ENCODE data around the gene TFCP2L1.
"Not testable (repeated sequence)": the region's sequence is repeated elsewhere in the genome, so short reads cannot be mapped to it uniquely, and the experiment has no call there.

TFCP2L1 gene, protein sequence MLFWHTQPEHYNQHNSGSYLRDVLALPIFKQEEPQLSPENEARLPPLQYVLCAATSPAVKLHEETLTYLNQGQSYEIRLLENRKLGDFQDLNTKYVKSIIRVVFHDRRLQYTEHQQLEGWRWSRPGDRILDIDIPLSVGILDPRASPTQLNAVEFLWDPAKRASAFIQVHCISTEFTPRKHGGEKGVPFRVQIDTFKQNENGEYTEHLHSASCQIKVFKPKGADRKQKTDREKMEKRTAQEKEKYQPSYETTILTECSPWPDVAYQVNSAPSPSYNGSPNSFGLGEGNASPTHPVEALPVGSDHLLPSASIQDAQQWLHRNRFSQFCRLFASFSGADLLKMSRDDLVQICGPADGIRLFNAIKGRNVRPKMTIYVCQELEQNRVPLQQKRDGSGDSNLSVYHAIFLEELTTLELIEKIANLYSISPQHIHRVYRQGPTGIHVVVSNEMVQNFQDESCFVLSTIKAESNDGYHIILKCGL

DNA sequence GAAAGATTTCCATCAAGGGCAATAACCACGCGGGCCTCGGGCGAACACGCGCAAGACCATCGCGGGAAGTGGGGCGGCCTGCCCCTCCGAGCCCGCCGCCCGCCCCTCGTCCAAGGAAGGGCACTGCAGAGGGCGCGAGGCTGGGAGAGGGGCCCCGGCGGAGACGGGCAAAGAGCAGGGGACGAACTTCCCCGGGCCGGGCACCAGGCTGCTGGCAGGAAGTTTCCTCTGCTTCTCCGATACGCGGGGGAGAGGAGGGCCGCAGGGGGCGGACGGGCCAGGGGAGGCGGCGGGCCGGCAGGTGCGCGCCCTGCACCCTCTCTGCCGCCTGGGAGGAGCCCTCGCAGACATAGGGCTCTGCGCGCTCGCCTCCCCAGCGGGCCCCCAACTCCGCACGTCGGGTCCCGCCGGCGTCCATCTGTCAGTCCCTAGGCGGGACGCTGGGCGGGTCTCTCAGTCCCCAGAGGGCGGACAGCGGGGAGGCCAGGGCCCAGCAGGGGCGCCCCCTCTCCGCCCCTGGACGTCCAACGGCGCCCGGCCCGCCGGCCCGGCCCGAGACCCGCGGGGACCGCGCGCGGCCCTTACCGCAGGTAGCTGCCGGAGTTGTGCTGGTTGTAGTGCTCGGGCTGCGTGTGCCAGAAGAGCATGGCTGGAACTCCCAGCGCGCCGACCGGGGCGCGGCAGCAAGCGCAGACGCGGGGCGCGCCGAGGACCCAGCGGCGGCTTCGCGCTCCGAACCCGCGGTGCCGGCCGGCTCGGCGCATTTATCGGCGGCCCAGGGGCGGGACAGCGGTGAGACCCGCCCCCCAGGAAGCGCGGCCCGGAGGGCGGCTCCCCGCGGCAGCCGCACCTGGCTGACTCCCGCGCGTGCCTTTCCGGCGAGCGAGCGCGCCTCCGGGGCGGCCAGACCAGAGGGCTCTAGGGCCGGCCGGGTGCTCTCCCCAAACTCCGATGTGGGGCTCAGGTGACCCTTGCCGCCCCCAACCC lies at the start of gene TFCP2L1:
TSS of gene TFCP2L1 (minus strand) at position 740 of the 987 bp plus-strand sequence. CDS start at position 647, 93 bp downstream.
- no peak for FAIRE-seq

DNA sequence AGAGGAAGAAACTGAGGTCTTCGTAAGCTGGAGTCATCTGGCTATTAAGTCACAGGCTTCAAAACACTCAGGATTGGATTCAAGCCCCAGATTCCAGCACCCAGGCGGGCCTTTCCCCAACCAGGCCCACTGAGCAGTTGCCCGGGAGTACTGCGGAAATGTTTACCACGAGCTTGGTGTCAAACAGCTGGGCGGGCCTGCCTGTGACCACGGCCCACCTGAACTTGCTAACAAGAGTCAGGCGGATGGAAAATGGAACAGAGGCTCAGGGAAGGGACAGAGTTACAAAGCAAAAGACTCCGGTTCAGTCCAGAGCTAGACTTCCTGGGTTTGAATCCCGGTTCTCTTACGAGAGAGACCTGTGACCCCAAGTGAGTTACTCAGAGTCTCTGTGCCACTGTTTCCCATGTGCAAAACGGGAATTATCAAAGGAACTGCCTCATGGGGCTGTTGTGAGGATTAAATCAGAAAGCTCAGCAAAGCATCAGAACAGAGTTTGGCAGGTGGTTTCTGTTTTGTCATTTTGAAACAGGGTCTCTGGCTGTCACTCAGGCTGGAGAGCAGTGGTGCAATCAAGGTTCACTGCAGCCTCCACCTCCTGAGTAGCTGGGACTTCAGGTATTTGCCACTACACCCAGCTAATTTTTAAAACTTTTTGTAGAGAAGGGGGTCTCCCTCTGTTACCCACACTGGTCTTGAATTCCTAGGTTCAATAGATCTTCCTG lies 49.0 kb upstream of the TFCP2L1 start:
- FAIRE-seq, result no peak

DNA sequence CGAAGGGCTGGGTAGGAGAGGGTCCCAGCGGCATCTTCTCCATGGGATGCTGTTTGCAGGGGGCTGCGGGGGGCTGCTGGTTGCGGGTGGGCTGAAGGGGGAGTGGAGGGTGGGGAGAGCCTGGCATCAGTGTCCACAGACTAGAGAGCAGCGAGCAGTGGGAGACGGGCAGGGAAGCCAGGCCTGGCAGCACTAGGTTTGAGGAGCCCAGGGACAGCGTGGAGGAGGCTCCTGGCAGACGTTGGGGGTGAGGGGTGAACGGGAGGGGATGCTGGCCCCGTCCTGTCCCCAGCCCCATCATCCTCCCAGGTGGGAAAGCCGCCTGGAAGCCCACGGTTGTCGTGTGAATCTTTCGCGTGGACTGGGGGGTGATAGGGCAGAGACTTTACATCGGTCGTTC lies 48.2 kb upstream of the TFCP2L1 start:
- no peak for FAIRE-seq

DNA sequence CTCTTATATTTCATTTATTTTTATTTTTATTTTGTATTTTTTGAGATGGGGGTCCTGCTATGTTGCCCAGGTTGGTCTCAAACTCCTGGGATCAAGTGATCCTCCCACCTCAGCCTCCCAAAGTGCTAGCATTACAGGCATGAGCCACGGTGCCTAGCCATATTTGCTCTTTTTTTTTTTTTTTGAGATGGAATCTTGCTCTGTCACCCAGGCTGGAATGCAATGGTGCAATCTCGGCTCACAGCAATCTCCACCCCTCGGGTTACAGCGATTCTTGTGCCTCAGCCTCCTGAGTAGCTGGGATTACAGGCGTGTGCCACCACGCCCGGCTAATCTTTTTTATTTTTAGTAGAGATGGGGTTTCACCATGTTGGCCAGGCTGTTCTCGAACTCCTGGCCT lies 46.3 kb upstream of the TFCP2L1 start:
- not testable (repeated sequence) for FAIRE-seq

DNA sequence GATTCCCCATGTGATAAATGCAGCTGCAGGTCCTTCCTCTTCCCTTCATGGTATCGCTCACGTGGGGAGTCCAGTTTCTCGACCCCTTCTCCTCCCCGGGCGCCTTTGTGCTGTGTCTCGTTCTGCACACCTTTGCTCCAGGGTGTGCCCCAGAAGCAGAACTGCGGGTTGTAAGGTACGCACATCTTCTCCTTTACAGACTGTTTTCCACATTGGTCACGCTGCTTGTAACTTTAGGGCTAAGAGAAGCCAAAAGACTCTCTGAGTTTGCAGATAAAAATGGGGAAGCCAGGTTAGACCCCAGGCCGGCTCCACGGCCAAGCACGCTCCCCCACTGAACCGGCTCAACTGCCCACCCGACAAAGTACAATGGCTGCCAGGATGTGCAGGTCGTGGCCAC lies 45.9 kb upstream of the TFCP2L1 start:
- FAIRE-seq, result no peak

DNA sequence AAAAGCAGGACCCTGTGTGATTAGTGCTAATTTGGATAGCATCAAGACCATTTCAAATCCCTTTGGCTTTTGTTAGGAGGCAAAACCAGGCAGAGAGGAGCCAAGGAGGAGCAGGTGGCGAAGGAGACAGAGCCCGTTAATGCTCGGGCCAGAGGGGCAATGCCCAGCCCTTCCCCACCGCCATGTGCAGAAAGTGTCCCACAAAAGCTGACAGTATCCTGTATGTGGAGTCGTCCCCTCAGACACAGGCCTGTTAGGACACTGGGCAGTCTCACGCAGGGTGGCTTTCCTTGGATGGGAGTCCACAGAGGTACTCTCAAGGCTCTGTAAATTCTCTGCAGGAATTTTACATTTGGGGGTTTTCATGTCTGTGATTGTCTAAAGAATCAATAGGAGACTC lies 44.8 kb upstream of the TFCP2L1 start:
- FAIRE-seq, result no peak

DNA sequence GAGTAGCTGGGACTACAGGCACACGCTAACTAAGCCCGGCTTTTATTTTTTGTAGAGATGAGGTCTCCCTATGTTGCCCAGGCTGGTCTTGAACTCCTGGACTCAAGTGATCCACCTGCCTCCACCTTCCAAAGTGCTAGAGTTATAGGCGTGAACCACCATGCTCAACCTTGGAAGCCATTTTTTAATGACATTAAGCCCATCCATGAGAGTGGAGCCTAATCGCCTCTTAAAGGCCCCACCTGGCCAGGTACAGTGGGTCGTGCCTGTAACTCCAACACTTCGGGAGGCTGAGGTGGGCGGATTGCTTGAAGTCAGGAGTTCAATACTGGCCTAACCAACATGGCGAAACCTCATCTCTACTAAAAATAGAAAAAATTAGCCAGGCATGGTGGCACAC lies 41.6 kb upstream of the TFCP2L1 start:
- FAIRE-seq, result no peak

DNA sequence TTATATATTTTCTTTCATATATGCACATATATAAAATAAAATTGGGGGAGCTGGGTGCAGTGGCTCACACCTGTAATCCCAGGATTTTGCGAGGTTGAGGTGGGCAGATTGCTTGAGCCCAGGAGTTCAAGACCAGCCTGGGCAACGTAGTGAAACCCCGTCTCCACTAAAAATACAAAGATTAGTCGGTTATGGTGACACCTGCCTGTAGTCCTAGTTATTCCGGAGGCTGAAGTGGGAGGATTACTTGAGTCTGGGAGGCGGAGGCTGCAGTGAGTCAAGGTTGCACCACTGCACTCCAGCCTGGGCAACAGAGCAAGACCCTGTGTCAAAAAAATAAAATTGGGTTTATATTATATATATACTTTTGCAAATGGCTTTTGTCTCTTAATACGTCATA lies 39.6 kb upstream of the TFCP2L1 start:
- FAIRE-seq, result no peak

DNA sequence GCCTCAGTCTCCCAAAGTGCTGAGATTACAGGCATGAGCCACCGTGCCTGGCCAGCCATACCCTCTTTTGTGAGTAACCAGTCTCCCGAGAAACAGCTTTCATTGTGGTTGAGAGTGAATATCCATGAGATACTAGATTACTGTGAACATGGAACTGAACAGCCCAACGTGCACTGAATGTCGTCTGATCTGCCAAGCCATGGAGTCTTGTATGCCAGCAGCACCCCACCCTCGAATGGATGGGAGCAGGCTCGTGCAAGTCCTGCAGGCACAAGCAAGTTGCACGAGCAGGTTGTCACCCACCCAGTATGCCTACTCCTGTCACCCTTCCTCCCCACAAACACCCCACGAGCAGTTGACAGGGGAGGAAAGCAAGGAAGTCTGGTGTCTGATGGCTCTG lies 36.5 kb upstream of the TFCP2L1 start:
- no peak for FAIRE-seq

DNA sequence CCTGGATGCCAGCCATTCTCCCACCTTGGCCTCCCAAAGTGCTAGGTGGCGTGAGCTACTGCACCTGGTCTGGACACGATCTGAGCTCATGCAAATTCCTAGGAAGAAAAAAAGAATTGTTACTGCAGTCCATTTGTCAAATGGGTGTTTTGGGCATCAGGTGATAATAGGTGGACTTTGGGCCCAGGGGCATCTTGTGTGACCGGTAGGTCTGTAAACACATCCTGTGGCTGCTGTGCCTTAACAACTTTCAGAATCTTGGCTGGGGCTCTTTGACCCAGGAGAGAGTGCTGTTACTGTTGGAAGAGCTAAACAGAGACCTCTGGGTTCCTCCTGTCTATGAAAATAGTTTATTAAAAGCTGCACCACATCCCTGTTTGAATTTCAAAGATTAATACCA lies 34.9 kb upstream of the TFCP2L1 start:
- no peak for FAIRE-seq

DNA sequence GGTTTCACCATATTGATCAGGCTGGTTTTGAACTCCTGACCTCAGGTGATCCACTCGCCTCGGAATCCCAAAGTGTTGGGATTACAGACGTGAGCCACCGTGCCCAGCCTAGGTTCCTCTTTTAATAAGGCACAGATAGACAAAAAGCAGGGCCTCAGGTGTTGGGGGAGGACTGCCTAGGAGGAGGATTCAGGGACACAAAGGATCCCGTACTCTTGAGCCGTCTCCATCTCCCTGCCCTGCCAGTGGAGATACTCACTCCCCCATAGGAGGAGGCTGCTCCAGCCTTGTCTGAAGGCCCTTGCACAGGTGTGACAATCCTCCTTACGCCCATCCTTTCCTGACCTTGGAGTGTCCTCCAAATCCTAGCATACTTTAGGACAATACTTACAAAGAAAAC lies 32.0 kb upstream of the TFCP2L1 start:
- FAIRE-seq, result no peak

DNA sequence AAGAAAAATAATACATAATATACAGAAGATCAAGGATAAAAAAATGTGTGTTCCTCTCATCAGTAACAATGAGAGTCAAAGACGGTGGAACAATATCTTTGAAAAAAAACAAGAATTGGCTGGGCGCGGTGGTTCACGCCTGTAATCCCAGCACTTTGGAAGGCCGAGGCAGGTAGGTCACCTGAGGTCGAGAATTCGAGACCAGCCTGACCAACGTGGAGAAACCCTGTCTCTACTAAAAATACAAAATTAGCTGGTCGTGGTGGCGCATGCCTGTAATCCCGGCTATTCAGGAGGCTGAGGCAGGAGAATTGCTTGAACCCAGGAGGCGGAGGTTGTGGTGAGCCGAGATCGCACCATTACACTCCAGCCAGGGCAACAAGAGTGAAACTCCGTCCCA lies 28.7 kb upstream of the TFCP2L1 start:
- not testable (repeated sequence) for FAIRE-seq

DNA sequence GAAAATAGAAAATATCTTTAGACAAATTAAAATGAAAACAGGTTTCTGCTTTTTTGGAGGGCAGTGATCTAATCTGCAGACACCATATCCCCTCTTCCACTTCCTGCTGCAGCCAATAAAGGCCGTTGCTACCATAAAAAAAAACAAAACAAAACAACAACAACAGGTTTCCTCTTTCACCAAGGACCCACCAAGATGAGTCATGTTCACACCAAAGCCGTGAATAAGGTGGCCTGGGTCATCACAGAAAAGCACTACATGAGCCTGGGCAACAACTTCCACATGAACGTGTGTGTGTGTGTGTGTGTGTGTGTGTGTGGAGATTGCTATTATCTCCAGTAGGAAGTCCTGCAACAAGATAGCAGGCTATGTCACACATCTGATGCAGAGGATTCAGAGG lies 24.8 kb upstream of the TFCP2L1 start:
- no peak for FAIRE-seq

DNA sequence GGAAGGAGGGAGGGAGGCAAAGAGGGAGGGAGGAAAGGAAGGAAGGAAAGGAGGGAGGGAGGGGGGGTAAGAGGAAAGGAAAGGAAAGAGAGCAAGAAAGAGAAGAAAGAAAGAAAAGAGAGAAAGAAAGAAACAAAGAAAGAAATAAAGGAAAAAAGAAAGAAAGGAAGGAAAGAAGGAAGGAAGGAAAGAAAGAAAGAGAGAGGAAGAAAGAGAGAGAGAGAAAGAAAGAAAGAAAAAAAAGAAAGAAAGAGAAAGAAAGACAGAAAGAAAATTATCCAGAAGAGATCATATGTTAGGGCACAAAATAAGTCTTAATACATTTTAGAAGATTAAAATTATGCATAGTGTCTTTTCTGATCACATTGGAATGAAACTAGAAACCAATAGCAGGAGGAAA lies 24.3 kb upstream of the TFCP2L1 start:
- FAIRE-seq, result peak; percentile 58

DNA sequence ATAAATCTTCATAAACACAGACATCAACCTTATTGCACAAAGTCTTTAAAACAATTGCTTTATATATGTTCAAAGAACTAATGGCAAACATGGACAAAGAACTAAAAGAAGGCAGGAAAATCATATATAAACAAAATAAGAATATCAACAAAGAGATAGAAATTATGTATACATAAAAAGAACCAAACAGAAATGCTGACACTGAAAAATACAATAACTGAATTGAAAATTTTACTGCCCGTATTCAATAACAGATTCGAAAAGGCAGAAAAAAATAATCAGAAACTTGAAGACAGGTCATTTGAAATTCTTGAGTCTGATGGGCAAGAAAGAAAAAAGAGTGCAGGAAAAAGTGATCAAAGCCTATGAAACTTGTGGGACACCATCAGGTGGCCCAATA lies 22.0 kb upstream of the TFCP2L1 start:
- FAIRE-seq, result no peak

DNA sequence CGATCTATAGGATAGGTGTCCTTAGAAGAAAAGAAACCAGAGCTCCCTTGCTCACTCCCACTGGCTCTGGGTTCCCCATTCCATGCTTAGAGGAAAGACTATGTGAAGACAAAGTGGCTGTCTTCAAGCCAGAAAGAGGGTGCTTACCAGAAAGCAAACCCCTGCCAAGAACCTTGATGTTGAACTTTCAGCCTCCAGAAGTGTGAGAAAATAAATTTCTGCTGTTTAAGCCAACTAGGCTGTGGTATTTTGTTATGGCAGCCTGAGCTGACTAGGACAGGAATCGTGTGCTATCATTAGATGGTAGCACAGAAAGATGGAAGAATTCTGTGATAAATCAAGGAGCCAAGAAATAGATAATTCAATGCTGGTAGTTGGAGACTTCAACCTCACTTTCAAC lies 19.9 kb upstream of the TFCP2L1 start:
- FAIRE-seq, result no peak

DNA sequence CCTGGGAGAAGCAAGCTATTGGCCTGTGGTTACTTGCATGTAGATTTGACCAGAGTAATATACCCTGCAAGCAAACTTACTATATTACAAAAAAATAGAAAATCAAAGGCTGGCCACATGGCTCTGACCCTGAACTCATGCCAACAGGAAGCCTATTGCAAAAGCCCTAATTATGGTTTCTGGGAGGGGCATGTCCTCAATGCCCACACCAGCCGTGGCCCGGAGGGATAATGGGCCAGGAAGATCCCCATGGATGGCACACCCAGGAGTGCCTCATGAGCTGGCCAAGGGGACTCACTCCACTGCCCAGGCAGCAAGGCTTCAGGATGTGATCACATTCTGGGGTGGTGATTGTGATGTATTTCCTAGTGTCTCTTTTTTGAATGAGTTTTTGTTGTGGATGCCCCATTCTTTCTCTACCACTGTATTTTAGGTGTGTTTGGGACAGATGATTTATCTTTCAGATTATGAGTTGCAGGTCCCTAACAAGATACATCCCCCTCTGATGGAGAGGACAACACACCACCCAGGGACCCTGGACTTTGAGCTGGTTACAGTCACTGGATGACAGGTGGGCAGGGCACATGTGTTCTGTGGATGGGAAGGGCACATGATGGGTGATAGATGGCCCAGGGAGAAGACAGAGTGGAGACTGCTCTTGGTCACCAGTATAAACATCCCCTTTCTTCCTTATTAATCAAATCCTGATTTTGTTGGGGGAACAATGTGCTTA lies 18.7 kb upstream of the TFCP2L1 start:
- FAIRE-seq, result no peak

DNA sequence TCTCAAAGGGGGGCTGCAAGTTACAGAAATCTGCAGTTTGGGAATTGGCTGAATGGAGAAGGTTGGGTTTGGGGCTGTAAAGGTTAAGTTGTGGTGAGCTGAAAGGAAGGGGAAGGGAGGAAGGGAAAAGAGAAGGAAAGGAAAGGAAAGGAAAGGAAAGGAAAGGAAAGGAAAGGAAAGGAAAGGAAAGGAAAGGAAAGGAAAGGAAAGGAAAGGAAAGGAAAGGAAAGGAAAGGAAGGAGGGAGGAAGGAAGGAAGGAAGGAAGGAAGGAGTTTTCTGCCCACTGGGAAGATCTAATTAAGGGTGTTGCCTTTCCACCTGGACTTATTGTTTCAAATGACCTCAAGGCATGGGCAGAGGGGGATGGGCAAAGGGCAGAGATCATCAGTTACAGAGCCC lies 16.2 kb upstream of the TFCP2L1 start:
- FAIRE-seq, result not testable (repeated sequence)

DNA sequence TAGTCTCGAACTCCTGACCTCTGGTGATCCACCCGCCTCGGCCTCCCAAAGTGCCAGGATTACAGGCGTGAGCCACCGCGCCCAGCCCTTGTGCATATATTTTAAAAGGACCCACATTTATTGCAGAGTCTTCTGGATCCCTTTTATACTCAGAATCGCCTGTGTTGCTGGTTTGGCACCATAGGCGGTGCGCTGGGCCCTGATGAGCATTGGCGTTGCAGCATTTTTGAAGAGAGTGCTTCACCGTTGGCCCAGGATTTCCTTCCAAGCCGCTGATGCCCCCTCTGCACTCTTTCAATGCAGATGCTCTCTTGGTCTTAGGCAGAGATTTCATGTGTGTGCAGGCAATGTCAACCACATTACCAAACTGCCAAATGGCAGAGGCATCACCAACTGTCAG lies 13.5 kb upstream of the TFCP2L1 start:
- FAIRE-seq, result no peak

DNA sequence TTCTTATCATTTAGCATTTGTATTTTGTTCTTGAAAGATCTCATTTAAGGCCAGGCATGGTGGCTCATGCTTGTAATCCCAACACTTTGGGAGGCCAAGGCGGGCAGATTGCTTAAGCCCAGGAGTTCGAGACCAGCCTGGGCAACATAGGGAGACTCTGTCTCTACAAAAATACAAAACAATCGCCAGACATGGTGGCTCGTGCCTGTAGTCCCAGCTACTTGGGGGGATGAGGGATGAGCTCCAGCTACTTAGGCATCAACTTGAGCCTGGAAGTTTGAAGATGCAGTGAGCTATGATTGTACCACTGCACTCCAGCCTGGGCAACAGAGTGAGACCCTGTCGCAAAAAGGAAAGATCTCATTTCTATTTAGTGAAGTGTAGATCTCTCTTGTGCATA lies 12.9 kb upstream of the TFCP2L1 start:
- not testable (repeated sequence) for FAIRE-seq

DNA sequence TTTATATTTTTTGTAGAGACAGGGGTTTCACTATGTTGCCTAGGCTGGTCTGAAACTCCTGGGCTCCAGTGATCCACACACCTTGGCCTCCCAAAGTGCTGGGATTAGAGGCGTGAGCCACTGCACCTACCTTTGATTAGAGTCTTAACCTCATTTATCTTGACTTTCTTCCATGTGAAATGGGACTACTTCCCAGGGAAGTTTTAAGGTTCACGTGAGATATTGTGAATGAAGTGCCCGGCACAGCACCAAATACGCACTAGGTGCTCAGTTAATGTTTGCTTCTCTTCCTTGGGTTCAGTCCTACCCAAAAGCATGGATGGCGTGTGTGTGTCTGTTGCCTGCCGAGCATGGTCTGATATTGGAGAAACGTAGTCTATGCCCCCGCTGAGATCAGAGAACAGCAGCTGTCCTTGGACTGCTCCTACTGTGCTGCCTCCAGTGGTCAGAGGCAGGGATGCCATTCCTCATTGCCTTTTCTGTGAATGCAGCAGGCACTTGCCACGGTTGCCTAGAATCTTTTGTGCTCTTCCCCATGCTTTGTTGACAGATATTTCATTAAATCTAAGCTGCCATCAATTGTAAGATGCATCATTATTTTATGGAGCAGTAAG lies 12.3 kb upstream of the TFCP2L1 start:
- no peak for FAIRE-seq

All from colon (tissue), 2 donors.